NB4 (cell line): Measurements from ENCODE around the gene CCND1.

Experiments
- MYC ChIP-seq: IDR thresholded peaks from 2 replicates; pipeline ENCODE4 v1.6.1; 2011; ENCODE audit warnings: low read depth, low read length
- POLR2A ChIP-seq: IDR thresholded peaks from 2 replicates; pipeline ENCODE4 v1.6.1; 2011; ENCODE audit warnings: mild to moderate bottlenecking; ENCODE audit not compliant: insufficient read length; ENCODE audit errors: extremely low read depth
- TF ChIP-seq, protein P1 (sequence below): IDR thresholded peaks from one replicate; pipeline ENCODE4 v1.5.1; 2012; ENCODE audit warnings: low read depth, low read length
- TF ChIP-seq, protein P2 (sequence below): IDR thresholded peaks from 2 replicates; pipeline ENCODE4 v1.6.1; 2011; ENCODE audit warnings: low read depth, low read length

DNA sequence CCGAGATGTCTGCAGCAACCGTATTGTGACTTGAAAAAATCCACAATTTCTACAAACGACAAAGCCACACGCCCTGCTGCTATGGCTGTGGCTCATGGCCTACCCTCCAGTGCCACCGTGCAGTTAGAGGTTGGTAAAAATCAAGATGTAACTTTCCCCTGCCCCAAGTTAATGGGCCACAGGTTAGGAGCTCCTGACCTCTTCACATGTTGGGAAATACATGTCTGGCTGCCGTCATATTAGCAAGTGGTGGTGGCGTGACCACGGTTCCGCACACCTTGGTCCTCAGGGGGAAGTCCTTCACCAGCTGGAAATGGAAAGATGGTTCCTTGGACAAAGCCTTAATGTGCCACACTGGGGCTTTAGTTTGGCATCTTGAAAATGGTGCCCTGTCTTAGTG lies 27.4 kb upstream of the CCND1 start:
- TF ChIP-seq, protein P1, sequence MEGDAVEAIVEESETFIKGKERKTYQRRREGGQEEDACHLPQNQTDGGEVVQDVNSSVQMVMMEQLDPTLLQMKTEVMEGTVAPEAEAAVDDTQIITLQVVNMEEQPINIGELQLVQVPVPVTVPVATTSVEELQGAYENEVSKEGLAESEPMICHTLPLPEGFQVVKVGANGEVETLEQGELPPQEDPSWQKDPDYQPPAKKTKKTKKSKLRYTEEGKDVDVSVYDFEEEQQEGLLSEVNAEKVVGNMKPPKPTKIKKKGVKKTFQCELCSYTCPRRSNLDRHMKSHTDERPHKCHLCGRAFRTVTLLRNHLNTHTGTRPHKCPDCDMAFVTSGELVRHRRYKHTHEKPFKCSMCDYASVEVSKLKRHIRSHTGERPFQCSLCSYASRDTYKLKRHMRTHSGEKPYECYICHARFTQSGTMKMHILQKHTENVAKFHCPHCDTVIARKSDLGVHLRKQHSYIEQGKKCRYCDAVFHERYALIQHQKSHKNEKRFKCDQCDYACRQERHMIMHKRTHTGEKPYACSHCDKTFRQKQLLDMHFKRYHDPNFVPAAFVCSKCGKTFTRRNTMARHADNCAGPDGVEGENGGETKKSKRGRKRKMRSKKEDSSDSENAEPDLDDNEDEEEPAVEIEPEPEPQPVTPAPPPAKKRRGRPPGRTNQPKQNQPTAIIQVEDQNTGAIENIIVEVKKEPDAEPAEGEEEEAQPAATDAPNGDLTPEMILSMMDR, result no peak
- no peak for TF ChIP-seq MYC
- no peak for TF ChIP-seq POLR2A
- TF ChIP-seq, protein P2, sequence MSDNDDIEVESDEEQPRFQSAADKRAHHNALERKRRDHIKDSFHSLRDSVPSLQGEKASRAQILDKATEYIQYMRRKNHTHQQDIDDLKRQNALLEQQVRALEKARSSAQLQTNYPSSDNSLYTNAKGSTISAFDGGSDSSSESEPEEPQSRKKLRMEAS, result no peak
